Heart left ventricle (tissue), 16 donors: ENCODE measurements around the gene AP5B1. TPM values are rescaled to one million over a fixed set of nuclear protein-coding genes. Genes with fewer than 3 reads are reported as not detected.

Source experiments
- ATAC-seq, 4 donors: fragments of 200-7000 bp; cut with Tn5 transposase; one replicate each; pipeline ENCODE4 v1.9.1; 2020 to 2022; ENCODE audit warnings: moderate library complexity in 4 of 4, mild to moderate bottlenecking in 3 of 4, moderate number of reproducible peaks in 1 of 4
- DNase-seq, 5 donors: peaks; one replicate each; pipeline ENCODE4 v3.0.0-alpha.2; 2020
- H3K27ac ChIP-seq, 12 donors: fragments of 200-600 bp; sonication (generic) in 4 of 12; one replicate each; pipeline versions ENCODE4 v1.5.0 to v1.8.0; 2016 to 2022; ENCODE audit warnings: mild to moderate bottlenecking in 2 of 12
- H3K27me3 ChIP-seq, 9 donors: fragments of 200-600 bp; sonication (generic) in 2 of 9; one replicate each; pipeline versions ENCODE4 v1.5.1 to v1.8.0; 2016 to 2022; ENCODE audit warnings: mild to moderate bottlenecking in 3 of 9
- H3K36me3 ChIP-seq, 9 donors: fragments of 200-600 bp; sonication (generic) in 2 of 9; one replicate each; pipeline versions ENCODE4 v1.5.0 to v1.8.0; 2018 to 2022; ENCODE audit warnings: mild to moderate bottlenecking in 2 of 9
- H3K4me1 ChIP-seq, 12 donors: fragments of 200-600 bp; sonication (generic) in 4 of 12; one replicate each; pipeline versions ENCODE4 v1.5.0 to v1.8.0; 2016 to 2022; ENCODE audit warnings: mild to moderate bottlenecking in 3 of 12
- H3K4me3 ChIP-seq, 12 donors: fragments of 200-600 bp; sonication (generic) in 4 of 12; one replicate each; pipeline versions ENCODE4 v1.5.0 to v1.8.0; 2017 to 2022; ENCODE audit warnings: mild to moderate bottlenecking in 9 of 12, moderate library complexity in 4 of 12
- H3K9me3 ChIP-seq, 12 donors: fragments of 200-600 bp; sonication (generic) in 4 of 12; one replicate each; pipeline versions ENCODE4 v1.5.0 to v1.8.0; 2016 to 2022; ENCODE audit warnings: mild to moderate bottlenecking in 1 of 12
- POLR2A ChIP-seq, 2 donors: fragments of 450-650 bp; IDR thresholded peaks; one replicate each; pipeline ENCODE4 v1.6.1; 2017; ENCODE audit warnings: antibody characterized with exemption in 2 of 2, mild to moderate bottlenecking in 2 of 2, moderate library complexity in 2 of 2
- WGBS, 4 donors: extraction: QIAGEN DNeasy Blood & Tissue Kit in 2 of 4; methylation state at CpG; one replicate each; pipeline versions ENCODE4 v1.1.5 to v1.1.7; 2013 to 2018; 5-methylcytosine and 5-hydroxymethylcytosine counted together
- intact Hi-C, 10 donors: fragments of 100-400 bp; cut with DNase I; formaldehyde crosslinking; loops; one replicate each; pipeline versions ENCODE4 v1.11.1 to v1.14.2; 2022
- polyA plus RNA-seq, 2 donors: library from polyadenylated mRNA; stranded (reverse); fragments of 200-250 nt; gene quantifications; one replicate each; pipeline ENCODE4 v1.2.3, GENCODE V29; 2013
- total RNA-seq, 9 donors: library from RNA; depleted of rRNA in 2 of 9; stranded (reverse); fragments of >200 nt in 2 of 9; fragmentation: NEBNext Ultra II Directional in 3 of 9; extraction: Animal tissue kit (Norgen Biotek cat#: 25700) in 3 of 9; gene quantifications; one replicate each; pipeline versions ENCODE4 v1.1.0 to v1.2.4, GENCODE V29; 2016 to 2023
- TF ChIP-seq, protein P1 (sequence below), 12 donors: fragments of 200-600 bp; sonication (generic) in 4 of 12; IDR thresholded peaks; one replicate each; pipeline versions ENCODE4 v1.5.0 to v1.8.0; 2018 to 2022; ENCODE audit warnings: antibody characterized with exemption in 12 of 12, mild to moderate bottlenecking in 5 of 12
- donor health status: ischemic (EF 13 %, LVEDD 7.1; RV severe dilation, severe dysfunction).
- donor health status: healthy with polysubstance abuse.
- donor health status: DM: no; HTN: yes; CAD: no.
- donor health status: DM: no; HTN: no; CAD: no.
- donor health status: ischemic (EF 25% LVEDD 6.9; RV normal size, moderate dysfunction).
- donor health status: ischemic (EF 25% LVEDD 5.7; RV mildly dilated, moderate dysfunction).
- donor health status: healthy.
- donor health status: DM: yes; HTN: yes; CAD: no.
- donor health status: ischemic (EF 35%, LVEDD 5.7; RV mildly dilated, moderate dysfunction).
- donor health status: nonischemic (EF 11% LVEDD 7.7; RV severe dilation, severe dysfunction).
- donor health status: DM: yes; HTN: yes; CAD: no.
- donor health status: PGD.
- donor health status: ischemic (EF 29% LVEDD 5.4; RV normal size, mild dysfunction).
- donor health status: nonischemic (EF 23%, LVEDD 6.1; RV moderate dilation, normal function).

AP5B1 gene
- total and polyA plus RNA-seq, 11 donors: 4.4 to 17.7 (median 8.7) TPM

DNA sequence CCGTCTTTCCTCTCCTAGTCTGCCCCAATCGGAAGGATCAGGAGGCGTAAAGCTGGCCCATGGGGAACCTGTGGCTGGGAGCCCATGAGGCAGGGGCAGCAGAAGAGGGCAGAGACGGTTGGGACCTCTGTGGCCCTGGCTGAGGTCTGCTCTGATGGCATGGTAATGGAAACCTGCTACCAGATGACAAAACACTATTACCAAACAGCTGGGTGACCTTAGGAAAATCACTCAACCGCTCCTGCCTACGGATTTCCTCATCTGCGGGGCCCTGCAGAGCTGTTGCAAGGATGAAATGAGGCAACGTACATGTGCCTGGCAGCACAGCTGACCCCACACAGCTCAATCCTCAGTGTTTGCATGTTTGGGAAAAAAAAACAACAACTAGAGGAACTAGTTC lies 4.6 kb downstream of the AP5B1 start:
- no peak for ATAC-seq
- TF ChIP-seq POLR2A (IDR thresholded peaks at IDR 0.05): no peak
- TF ChIP-seq, protein P1, sequence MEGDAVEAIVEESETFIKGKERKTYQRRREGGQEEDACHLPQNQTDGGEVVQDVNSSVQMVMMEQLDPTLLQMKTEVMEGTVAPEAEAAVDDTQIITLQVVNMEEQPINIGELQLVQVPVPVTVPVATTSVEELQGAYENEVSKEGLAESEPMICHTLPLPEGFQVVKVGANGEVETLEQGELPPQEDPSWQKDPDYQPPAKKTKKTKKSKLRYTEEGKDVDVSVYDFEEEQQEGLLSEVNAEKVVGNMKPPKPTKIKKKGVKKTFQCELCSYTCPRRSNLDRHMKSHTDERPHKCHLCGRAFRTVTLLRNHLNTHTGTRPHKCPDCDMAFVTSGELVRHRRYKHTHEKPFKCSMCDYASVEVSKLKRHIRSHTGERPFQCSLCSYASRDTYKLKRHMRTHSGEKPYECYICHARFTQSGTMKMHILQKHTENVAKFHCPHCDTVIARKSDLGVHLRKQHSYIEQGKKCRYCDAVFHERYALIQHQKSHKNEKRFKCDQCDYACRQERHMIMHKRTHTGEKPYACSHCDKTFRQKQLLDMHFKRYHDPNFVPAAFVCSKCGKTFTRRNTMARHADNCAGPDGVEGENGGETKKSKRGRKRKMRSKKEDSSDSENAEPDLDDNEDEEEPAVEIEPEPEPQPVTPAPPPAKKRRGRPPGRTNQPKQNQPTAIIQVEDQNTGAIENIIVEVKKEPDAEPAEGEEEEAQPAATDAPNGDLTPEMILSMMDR (IDR thresholded peaks at IDR 0.05): no peak
- Histone ChIP-seq H3K27me3 (no peaks in the 10 kb centered on the region), H3K36me3 (peaks cover 0 to 32% (median 23%) of the 10 kb centered on the region in 9 donors), H3K4me1 (peaks cover 0 to 63% (median 9%) of the 10 kb centered on the region in 12 donors), H3K27ac (peak overlapping the region in 2 of 12 donors; percentile 26 to 82), H3K4me3 (no peak overlapping the region), H3K9me3 (no peaks in the 10 kb centered on the region)
- 86 to 93% (median 90%) methylated on average over 8 of the region's 8 CpGs for WGBS, 4 donors
- intact Hi-C loops: loop anchor here in 5 of 10 donors (5.0 to 10.0 kb wide), 6 partner anchors 36 to 211 kb away; partner anchors contain the start of genes KAT5 (in 1 of the 5), MAP3K11 (in 1 of the 5) and PCNX3 (in 1 of the 5)
- DNase-seq: no peak

DNA sequence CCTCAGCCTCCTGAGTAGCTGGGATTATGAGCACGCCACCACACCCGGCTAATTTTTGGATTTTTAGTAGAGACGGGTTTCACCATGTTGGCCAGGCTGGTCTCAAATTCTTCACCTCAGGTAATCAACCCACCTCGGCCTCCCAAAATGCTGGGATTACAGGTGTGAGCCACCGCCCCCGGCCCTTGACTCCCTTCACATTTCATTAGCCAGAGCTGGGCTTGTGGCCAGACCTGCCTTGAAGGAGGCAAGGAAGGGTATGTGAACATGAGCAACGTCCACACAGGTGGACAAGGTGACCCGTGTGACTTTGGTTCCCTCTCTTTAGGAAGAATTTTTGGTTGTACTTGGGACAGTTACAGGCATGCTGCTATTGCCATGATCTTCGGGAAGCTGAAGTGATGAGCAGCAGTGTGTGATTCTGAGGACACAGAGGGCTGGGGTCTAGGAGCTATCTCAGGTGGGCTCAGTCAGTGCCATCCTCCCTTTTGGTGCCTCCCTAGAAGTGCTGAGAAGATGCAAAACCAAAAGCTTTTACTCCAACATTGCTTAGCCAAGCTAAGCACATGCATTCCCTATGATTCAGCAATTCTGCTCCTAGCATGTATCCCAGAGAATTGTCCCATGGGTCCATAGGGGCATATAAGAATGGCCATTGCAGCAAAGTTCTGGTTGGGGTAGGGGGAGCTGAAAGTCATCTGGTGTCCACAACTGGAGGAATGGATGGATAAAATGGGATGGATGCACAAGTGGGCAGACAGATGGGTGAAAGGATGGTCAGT lies 6.1 kb downstream of the AP5B1 start:
- TF ChIP-seq, protein P1 (IDR thresholded peaks at IDR 0.05): no peak
- TF ChIP-seq POLR2A (IDR thresholded peaks at IDR 0.05): no peak
- H3K9me3 ChIP-seq: no peaks in the 10 kb centered on the region
- H3K27me3 ChIP-seq: no peaks in the 10 kb centered on the region
- DNase-seq (no peak), ATAC-seq (no peak)
- intact Hi-C loops: loop anchor here in 6 of 10 donors (5.0 to 10.0 kb wide), 9 partner anchors 38 to 213 kb away; partner anchors contain the start of genes KAT5 (in 2 of the 6), MAP3K11 (in 1 of the 6), PCNX3 (in 1 of the 6) and RNASEH2C (in 1 of the 6)
- H3K4me3 ChIP-seq: no peak overlapping the region
- peak overlapping the region in 1 of 12 donors; percentile 82 for H3K27ac ChIP-seq
- 84 to 93% (median 89%) methylated on average over 9 of the region's 9 CpGs for WGBS, 4 donors
- H3K36me3 ChIP-seq: peaks cover 0 to 32% (median 23%) of the 10 kb centered on the region in 9 donors
- H3K4me1 ChIP-seq: peaks cover 0 to 61% (median 8%) of the 10 kb centered on the region in 12 donors

DNA sequence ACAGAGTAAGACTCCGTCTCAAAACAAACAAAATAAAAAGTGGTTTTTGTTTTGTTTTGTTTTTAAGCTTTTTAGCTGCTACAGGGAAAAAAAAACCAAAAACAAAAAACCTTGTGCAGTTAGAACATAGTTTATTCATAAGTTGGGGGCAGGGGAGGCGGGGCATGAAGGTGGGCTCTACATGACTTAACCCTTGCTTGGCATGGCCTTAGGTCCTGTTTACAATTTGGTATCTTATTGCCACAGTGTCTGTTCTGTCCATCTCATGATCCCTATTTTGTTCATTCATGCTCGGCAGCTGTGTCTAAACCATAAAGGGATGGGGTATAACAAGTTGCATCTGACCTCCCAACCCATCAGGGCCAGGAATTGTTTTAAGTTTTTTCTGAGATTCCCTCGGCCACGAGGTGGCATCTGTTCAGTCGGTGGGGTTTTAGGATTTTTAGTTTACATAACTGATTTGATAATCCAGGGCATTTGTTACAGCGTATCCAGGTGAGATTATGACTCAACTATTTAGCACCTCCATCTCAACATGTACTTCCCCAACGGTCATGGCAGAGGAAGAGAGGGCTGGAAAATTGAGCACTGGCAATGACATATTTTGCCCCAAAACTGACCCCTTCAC lies 6.9 kb downstream of the AP5B1 start:
- no peaks in the 10 kb centered on the region for H3K27me3 ChIP-seq
- intact Hi-C loops: loop anchor here in 5 of 10 donors (5.0 to 10.0 kb wide), 6 partner anchors 42 to 159 kb away; partner anchors contain the start of genes KAT5 (in 1 of the 5), MAP3K11 (in 1 of the 5), PCNX3 (in 1 of the 5) and RNASEH2C (in 1 of the 5)
- no peak for TF ChIP-seq POLR2A (IDR thresholded peaks at IDR 0.05)
- TF ChIP-seq, protein P1 (IDR thresholded peaks at IDR 0.05): no peak
- WGBS, 4 donors: 75 to 85% (median 76%) methylated on average over 8 of the region's 8 CpGs
- H3K36me3 ChIP-seq: peaks cover 0 to 27% (median 20%) of the 10 kb centered on the region in 9 donors
- no peaks in the 10 kb centered on the region for H3K9me3 ChIP-seq
- peaks cover 0 to 59% (median 0%) of the 10 kb centered on the region in 12 donors for H3K4me1 ChIP-seq
- DNase-seq: no peak
- no peak overlapping the region for H3K27ac ChIP-seq
- no peak overlapping the region for H3K4me3 ChIP-seq
- no peak for ATAC-seq
